Upper lobe of left lung (tissue), 6 donors: ENCODE measurements around the gene CD2AP. TPM values are rescaled to one million over a fixed set of nuclear protein-coding genes. Genes with fewer than 3 reads are reported as not detected.

Source experiments
- ATAC-seq, 2 donors: fragments of 200-7000 bp; cut with Tn5 transposase; one replicate each; pipeline ENCODE4 v1.9.1; 2022; ENCODE audit warnings: mild to moderate bottlenecking in 2 of 2, moderate library complexity in 2 of 2; ENCODE audit not compliant: low FRiP score in 2 of 2
- DNase-seq, 2 donors: peaks; one replicate each; pipeline ENCODE4 v3.0.0-alpha.2; 2019 to 2020
- H3K27ac ChIP-seq, 4 donors: fragments of 200-600 bp; sonication (generic); one replicate each; pipeline ENCODE4 v1.5.1; 2016 to 2019
- H3K27me3 ChIP-seq, 4 donors: fragments of 200-600 bp; sonication (generic); one replicate each; pipeline ENCODE4 v1.5.1; 2017 to 2019
- H3K36me3 ChIP-seq, 4 donors: fragments of 200-600 bp; sonication (generic); one replicate each; pipeline ENCODE4 v1.5.1; 2016 to 2019
- H3K4me1 ChIP-seq, 4 donors: fragments of 200-600 bp; sonication (generic); one replicate each; pipeline ENCODE4 v1.5.1; 2018 to 2019
- H3K4me3 ChIP-seq, 4 donors: fragments of 200-600 bp; sonication (generic); one replicate each; pipeline ENCODE4 v1.5.1; 2017 to 2019; ENCODE audit warnings: mild to moderate bottlenecking in 2 of 4, moderate library complexity in 1 of 4
- H3K9me3 ChIP-seq, 4 donors: fragments of 200-600 bp; sonication (generic); one replicate each; pipeline ENCODE4 v1.5.1; 2018 to 2019
- EP300 ChIP-seq, 4 donors: sonication (generic); formaldehyde crosslinking; IDR thresholded peaks; one replicate each; pipeline ENCODE4 v1.5.1; 2017; ENCODE audit warnings: antibody characterized with exemption in 4 of 4, control low read depth in 2 of 4
- POLR2A ChIP-seq, 4 donors: fragments of 450-650 bp; IDR thresholded peaks; one replicate each; pipeline ENCODE4 v1.5.1; 2016 to 2017; ENCODE audit warnings: antibody characterized with exemption in 4 of 4, mild to moderate bottlenecking in 2 of 4
- POLR2AphosphoS5 ChIP-seq, 2 donors: sonication (generic); formaldehyde crosslinking; IDR thresholded peaks; one replicate each; pipeline ENCODE4 v1.5.1; 2017; ENCODE audit warnings: antibody characterized with exemption in 2 of 2
- WGBS, 2 donors: methylation state at CpG; one replicate each; pipeline ENCODE4 v1.1.5; 2017 to 2018; 5-methylcytosine and 5-hydroxymethylcytosine counted together
- total RNA-seq, 6 donors: library from RNA; depleted of rRNA in 4 of 6; stranded (reverse); fragments of >200 nt in 4 of 6; gene quantifications; one replicate each; pipeline versions ENCODE4 v1.1.0 to v1.2.1, GENCODE V29; 2016 to 2021
- TF ChIP-seq, protein P1 (sequence below), 6 experiments: fragments of 450-650 bp in 4 of 6; fragments of 200-600 bp in 2 of 6; sonication (generic) in 2 of 6; IDR thresholded peaks; one replicate each; pipeline ENCODE4 v1.5.1; 2016 to 2019; ENCODE audit warnings: antibody characterized with exemption in 6 of 6
- donor health status: DM: no; HTN: no; CAD: no; lungs with moderate emphysema.
- donor health status: DM: no; HTN: yes; CAD: no; lungs with severe emphysema.

CD2AP gene
- total RNA-seq, 6 donors from 2014 or later = 22.0 to 86.5 (median 29.3) TPM

DNA sequence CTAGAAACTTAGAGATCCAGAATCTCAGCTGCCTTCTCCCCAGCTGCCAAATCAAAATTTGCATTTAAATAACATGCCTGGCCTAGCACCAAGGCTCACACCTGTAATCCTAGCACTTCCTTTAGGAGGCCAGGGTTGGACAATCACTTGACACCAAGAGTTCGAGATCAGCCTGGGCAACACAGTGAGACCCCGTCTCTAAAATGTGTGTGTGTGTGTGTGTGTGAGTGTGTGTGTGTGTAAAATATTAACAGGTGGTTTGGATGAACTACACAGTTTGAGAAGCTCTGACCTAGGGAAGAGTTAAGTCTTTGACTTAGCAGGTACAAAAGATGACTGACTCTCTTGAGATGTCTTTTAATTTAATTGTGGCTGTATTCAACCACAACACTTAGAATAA is 20.2 kb upstream of the CD2AP start:
- no peak for TF ChIP-seq POLR2A (IDR thresholded peaks at IDR 0.05)
- TF ChIP-seq, protein P1, sequence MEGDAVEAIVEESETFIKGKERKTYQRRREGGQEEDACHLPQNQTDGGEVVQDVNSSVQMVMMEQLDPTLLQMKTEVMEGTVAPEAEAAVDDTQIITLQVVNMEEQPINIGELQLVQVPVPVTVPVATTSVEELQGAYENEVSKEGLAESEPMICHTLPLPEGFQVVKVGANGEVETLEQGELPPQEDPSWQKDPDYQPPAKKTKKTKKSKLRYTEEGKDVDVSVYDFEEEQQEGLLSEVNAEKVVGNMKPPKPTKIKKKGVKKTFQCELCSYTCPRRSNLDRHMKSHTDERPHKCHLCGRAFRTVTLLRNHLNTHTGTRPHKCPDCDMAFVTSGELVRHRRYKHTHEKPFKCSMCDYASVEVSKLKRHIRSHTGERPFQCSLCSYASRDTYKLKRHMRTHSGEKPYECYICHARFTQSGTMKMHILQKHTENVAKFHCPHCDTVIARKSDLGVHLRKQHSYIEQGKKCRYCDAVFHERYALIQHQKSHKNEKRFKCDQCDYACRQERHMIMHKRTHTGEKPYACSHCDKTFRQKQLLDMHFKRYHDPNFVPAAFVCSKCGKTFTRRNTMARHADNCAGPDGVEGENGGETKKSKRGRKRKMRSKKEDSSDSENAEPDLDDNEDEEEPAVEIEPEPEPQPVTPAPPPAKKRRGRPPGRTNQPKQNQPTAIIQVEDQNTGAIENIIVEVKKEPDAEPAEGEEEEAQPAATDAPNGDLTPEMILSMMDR (IDR thresholded peaks at IDR 0.05) = no peak
- TF ChIP-seq POLR2AphosphoS5 (IDR thresholded peaks at IDR 0.05) = no peak

DNA sequence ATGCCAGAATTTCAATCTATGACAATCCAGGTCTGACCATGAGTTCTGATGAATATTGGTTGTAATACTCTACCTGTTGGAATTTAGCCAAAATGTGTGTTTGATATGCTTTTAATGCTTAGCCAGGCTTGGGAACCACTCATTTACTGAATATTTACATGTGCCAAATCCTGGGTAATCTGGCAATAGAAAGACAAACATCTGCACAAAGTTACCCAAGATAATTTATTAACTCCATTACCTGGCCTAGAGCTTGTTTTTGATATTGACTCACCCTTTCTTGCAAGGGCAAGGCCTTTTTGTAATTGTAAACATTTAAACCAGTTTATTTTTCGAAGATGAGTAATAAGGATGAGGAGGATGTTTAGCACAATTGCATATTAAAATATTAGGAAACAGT is 13.5 kb upstream of the CD2AP start:
- Histone ChIP-seq H3K27me3 (no peaks in the 10 kb centered on the region), H3K4me3 (no peak overlapping the region), H3K9me3 (no peaks in the 10 kb centered on the region), H3K27ac (no peak overlapping the region), H3K4me1 (no peaks in the 10 kb centered on the region), H3K36me3 (no peaks in the 10 kb centered on the region)
- WGBS, 2 donors = 45 to 52% methylated on average over 1 of the region's 1 CpG
- no peak for TF ChIP-seq EP300 (IDR thresholded peaks at IDR 0.05)
- no peak for TF ChIP-seq POLR2A (IDR thresholded peaks at IDR 0.05)
- TF ChIP-seq POLR2AphosphoS5 (IDR thresholded peaks at IDR 0.05) = no peak
- no peak for ATAC-seq
- no peak for DNase-seq

More for the DNA sequence above, 20.2 kb upstream of the CD2AP start:
- Histone ChIP-seq H3K4me1 (no peaks in the 10 kb centered on the region), H3K9me3 (no peaks in the 10 kb centered on the region), H3K4me3 (no peak overlapping the region), H3K27me3 (no peaks in the 10 kb centered on the region), H3K36me3 (no peaks in the 10 kb centered on the region), H3K27ac (no peak overlapping the region)
- 95% methylated on average over 2 of the region's 2 CpGs for WGBS, 2 donors
- DNase-seq = no peak
- ATAC-seq = no peak

- Histone ChIP-seq H3K36me3 (no peaks in the 10 kb centered on the region), H3K4me3 (no peak overlapping the region), H3K9me3 (no peaks in the 10 kb centered on the region), H3K27ac (no peak overlapping the region), H3K27me3 (no peaks in the 10 kb centered on the region), H3K4me1 (no peaks in the 10 kb centered on the region)
- ATAC-seq (no peak), DNase-seq (no peak)
- TF ChIP-seq, protein P1 (IDR thresholded peaks at IDR 0.05) = no peak
- TF ChIP-seq EP300 (IDR thresholded peaks at IDR 0.05) (no peak), POLR2A (IDR thresholded peaks at IDR 0.05) (no peak), POLR2AphosphoS5 (IDR thresholded peaks at IDR 0.05) (no peak)
- WGBS, 2 donors = 57 to 66% methylated on average over 1 of the region's 1 CpG
Observed at GRCh38 chr6:47465117-47465516, 12.5 kb upstream of the CD2AP start.

DNA sequence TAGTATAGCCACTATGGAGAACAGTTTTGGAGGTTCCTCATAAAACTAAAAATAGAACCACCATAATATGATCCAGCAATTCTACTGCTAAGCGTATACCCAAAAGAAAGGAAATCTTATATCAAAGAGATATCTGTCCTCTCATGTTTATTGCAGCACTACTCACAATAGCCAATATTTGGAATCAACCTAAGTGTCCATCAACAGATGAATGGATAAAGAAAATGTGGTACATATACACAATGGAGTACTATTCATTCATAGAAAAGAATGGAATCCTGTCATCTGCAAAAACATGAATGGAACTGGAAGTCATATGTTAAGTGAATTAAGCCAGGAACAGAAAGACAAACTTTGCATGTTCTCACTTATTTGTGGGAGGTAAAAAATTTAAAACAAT is 5.7 kb upstream of the CD2AP start:
- TF ChIP-seq POLR2A (IDR thresholded peaks at IDR 0.05) (no peak), EP300 (IDR thresholded peaks at IDR 0.05) (no peak), POLR2AphosphoS5 (IDR thresholded peaks at IDR 0.05) (no peak)
- TF ChIP-seq, protein P1 (IDR thresholded peaks at IDR 0.05) = no peak
- no peak overlapping the region for H3K27ac ChIP-seq
- DNase-seq = no peak
- no peak for ATAC-seq
- H3K4me1 ChIP-seq = no peaks in the 10 kb centered on the region
- WGBS, 2 donors = 60 to 76% methylated on average over 1 of the region's 1 CpG
- no peak overlapping the region for H3K4me3 ChIP-seq
- H3K36me3 ChIP-seq = no peaks in the 10 kb centered on the region
- H3K9me3 ChIP-seq = no peaks in the 10 kb centered on the region
- H3K27me3 ChIP-seq = no peaks in the 10 kb centered on the region

DNA sequence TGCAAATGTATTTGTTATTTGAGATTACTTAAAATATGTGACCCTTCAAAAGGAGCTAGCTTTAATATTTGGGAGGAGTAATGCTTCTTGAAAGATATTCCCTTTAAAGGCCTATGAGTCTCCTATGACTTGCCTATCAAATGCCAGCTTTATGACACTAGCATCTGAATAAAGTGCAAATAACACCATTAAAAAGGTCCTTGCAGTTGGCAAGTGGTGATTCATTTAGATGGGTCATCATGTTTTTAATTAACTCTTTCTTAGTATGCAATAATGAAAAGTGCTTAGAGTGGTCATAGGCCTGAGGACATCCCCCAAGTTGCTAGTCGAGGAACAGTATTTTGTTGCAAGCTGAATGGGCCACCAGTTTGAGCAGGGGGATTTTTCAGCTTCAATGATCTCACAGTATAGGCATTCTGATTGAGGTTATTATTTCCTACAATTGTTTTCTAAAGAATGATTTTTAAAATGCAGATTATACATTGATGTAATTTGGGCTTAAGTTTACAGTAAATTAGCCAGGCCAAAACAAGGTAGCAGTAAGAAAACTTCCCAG is 3.7 kb upstream of the CD2AP start:
- Histone ChIP-seq H3K9me3 (no peaks in the 10 kb centered on the region), H3K4me3 (no peak overlapping the region), H3K36me3 (no peaks in the 10 kb centered on the region), H3K27me3 (no peaks in the 10 kb centered on the region), H3K4me1 (peaks cover 0 to 2% (median 0%) of the 10 kb centered on the region in 4 donors), H3K27ac (no peak overlapping the region)
- 76 to 82% methylated on average over 1 of the region's 1 CpG for WGBS, 2 donors
- DNase-seq (no peak), ATAC-seq (no peak)
- TF ChIP-seq EP300 (IDR thresholded peaks at IDR 0.05) (no peak), POLR2AphosphoS5 (IDR thresholded peaks at IDR 0.05) (no peak), POLR2A (IDR thresholded peaks at IDR 0.05) (no peak)
- TF ChIP-seq, protein P1 (IDR thresholded peaks at IDR 0.05) = no peak
